HCT116 (cell line): Measurements from ENCODE around the gene PIP4K2A.

Experiments
- EGR1 ChIP-seq: IDR thresholded peaks from 2 replicates; pipeline ENCODE4 v1.6.1; 2012; ENCODE audit warnings: low read depth
- EZH2 ChIP-seq: fragments of 200-600 bp; sonication (generic); IDR thresholded peaks from 2 replicates; pipeline ENCODE4 v1.6.1; 2017; ENCODE audit warnings: antibody characterized with exemption, mixed run types
- EZH2phosphoT487 ChIP-seq: fragments of 200-600 bp; IDR thresholded peaks from 2 replicates; pipeline ENCODE4 v1.6.1; 2018; ENCODE audit warnings: antibody characterized with exemption, borderline replicate concordance
- JUND ChIP-seq: IDR thresholded peaks from 2 replicates; pipeline ENCODE4 v1.6.1; 2012
- POLR2A ChIP-seq: IDR thresholded peaks from 2 replicates; pipeline ENCODE4 v1.7.0; 2011; ENCODE audit warnings: borderline replicate concordance; ENCODE audit not compliant: insufficient read depth, insufficient read length; ENCODE audit errors: extremely low read depth
- POLR2AphosphoS5 ChIP-seq: IDR thresholded peaks from 2 replicates; pipeline ENCODE4 v1.6.1; 2011; ENCODE audit warnings: mild to moderate bottlenecking, low read depth, low read length, moderate library complexity
- RAD21 ChIP-seq: IDR thresholded peaks from 2 replicates; pipeline ENCODE4 v1.6.1; 2012; ENCODE audit warnings: low read depth, mild to moderate bottlenecking
- SRF ChIP-seq: IDR thresholded peaks from 2 replicates; pipeline ENCODE4 v1.6.1; 2012; ENCODE audit warnings: low read depth
- TCF7L2 ChIP-seq: IDR thresholded peaks from 2 replicates; pipeline ENCODE4 v1.7.0; 2011; ENCODE audit warnings: borderline replicate concordance, inconsistent platforms; ENCODE audit not compliant: insufficient read depth, insufficient read length; ENCODE audit errors: extremely low read depth
- ZFX ChIP-seq: fragments of 450-650 bp; IDR thresholded peaks from 2 replicates; pipeline ENCODE4 v1.6.1; 2017
- TF ChIP-seq, protein P1 (sequence below), 3 experiments: fragments of 200-600 bp in 1 of 3; sonication (generic) in 1 of 3; IDR thresholded peaks in 2 of 3; conservative IDR thresholded peaks in 1 of 3; 2 replicates each; pipeline ENCODE4 v1.5.1; 2012 to 2017; ENCODE audit warnings: low read depth in 2 of 3, low read length in 2 of 3, antibody characterized with exemption in 1 of 3, borderline replicate concordance in 1 of 3, control low read depth in 1 of 3, mild to moderate bottlenecking in 1 of 3, mixed read lengths in 1 of 3, mixed run types in 1 of 3, moderate library complexity in 1 of 3; ENCODE audit not compliant: insufficient read depth in 1 of 3
- TF ChIP-seq, protein P2 (sequence below): IDR thresholded peaks from 2 replicates; pipeline ENCODE4 v1.6.1; 2012; ENCODE audit warnings: low read depth
- TF ChIP-seq, protein P3 (sequence below): IDR thresholded peaks from 2 replicates; pipeline ENCODE4 v1.6.1; 2012

DNA sequence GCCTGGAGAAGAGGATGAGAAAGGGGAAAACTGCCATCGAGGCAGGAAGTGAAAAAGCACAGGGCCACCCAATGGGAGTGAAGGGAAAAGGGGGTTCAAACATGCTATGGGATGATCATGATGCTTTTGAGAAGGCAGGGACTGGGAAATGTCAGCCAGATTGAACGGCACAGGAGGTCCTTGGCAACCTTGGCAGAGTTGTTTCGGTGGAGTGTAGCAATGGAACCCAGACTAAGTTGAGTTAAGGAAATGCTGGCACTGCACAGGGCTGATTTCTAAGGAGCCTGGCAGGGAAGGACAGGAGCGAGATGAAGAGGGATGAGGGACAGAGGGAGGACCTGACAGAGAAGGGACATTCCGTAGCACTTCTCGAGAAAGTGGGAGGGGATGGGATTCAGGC is 101.4 kb downstream of the PIP4K2A start:
- TF ChIP-seq, protein P1, sequence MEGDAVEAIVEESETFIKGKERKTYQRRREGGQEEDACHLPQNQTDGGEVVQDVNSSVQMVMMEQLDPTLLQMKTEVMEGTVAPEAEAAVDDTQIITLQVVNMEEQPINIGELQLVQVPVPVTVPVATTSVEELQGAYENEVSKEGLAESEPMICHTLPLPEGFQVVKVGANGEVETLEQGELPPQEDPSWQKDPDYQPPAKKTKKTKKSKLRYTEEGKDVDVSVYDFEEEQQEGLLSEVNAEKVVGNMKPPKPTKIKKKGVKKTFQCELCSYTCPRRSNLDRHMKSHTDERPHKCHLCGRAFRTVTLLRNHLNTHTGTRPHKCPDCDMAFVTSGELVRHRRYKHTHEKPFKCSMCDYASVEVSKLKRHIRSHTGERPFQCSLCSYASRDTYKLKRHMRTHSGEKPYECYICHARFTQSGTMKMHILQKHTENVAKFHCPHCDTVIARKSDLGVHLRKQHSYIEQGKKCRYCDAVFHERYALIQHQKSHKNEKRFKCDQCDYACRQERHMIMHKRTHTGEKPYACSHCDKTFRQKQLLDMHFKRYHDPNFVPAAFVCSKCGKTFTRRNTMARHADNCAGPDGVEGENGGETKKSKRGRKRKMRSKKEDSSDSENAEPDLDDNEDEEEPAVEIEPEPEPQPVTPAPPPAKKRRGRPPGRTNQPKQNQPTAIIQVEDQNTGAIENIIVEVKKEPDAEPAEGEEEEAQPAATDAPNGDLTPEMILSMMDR (IDR thresholded peaks at IDR 0.05 in 2 of 3, conservative IDR thresholded peaks at IDR 0.05 in 1 of 3; ENCODE audit: borderline replicate concordance in 1 of 3, insufficient read depth in 1 of 3, low read depth in 2 of 3, low read length in 2 of 3): no peak
- TF ChIP-seq, protein P2, sequence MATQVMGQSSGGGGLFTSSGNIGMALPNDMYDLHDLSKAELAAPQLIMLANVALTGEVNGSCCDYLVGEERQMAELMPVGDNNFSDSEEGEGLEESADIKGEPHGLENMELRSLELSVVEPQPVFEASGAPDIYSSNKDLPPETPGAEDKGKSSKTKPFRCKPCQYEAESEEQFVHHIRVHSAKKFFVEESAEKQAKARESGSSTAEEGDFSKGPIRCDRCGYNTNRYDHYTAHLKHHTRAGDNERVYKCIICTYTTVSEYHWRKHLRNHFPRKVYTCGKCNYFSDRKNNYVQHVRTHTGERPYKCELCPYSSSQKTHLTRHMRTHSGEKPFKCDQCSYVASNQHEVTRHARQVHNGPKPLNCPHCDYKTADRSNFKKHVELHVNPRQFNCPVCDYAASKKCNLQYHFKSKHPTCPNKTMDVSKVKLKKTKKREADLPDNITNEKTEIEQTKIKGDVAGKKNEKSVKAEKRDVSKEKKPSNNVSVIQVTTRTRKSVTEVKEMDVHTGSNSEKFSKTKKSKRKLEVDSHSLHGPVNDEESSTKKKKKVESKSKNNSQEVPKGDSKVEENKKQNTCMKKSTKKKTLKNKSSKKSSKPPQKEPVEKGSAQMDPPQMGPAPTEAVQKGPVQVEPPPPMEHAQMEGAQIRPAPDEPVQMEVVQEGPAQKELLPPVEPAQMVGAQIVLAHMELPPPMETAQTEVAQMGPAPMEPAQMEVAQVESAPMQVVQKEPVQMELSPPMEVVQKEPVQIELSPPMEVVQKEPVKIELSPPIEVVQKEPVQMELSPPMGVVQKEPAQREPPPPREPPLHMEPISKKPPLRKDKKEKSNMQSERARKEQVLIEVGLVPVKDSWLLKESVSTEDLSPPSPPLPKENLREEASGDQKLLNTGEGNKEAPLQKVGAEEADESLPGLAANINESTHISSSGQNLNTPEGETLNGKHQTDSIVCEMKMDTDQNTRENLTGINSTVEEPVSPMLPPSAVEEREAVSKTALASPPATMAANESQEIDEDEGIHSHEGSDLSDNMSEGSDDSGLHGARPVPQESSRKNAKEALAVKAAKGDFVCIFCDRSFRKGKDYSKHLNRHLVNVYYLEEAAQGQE: no peak
- TF ChIP-seq EGR1 (no peak), JUND (no peak), EZH2 (no peak), SRF (no peak), POLR2A (no peak), POLR2AphosphoS5 (no peak), ZFX (no peak), RAD21 (no peak), TCF7L2 (no peak), EZH2phosphoT487 (no peak)
- TF ChIP-seq, protein P3, sequence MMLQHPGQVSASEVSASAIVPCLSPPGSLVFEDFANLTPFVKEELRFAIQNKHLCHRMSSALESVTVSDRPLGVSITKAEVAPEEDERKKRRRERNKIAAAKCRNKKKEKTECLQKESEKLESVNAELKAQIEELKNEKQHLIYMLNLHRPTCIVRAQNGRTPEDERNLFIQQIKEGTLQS: no peak
